Neural crest cell (in vitro differentiated cells): Measurements from ENCODE around the gene ETV1. TPM values are rescaled to one million over a fixed set of nuclear protein-coding genes. Genes with fewer than 3 reads are reported as not detected.
A peak's percentile ranks its signal among the peaks of the same experiment; 100 is the strongest.

Experiments used
- DNase-seq: peaks from one replicate; pipeline ENCODE4 v3.0.0; 2021; ENCODE audit warnings: low read depth, mixed read lengths, low spot score
- H3K27ac Mint-ChIP-seq: one replicate; pipeline ENCODE4 v1.8.0; 2021; ENCODE audit warnings: mild to moderate bottlenecking, mixed read lengths; ENCODE audit not compliant: unreplicated experiment
- H3K27me3 Mint-ChIP-seq: 2 replicates; pipeline ENCODE4 v1.8.0; 2021; ENCODE audit warnings: low read depth, mild to moderate bottlenecking, mixed read lengths
- H3K36me3 Mint-ChIP-seq: 2 replicates; pipeline ENCODE4 v1.8.0; 2021; ENCODE audit warnings: low read depth, mild to moderate bottlenecking, mixed read lengths
- H3K4me1 Mint-ChIP-seq: 2 replicates; pipeline ENCODE4 v1.8.0; 2021; ENCODE audit warnings: mixed read lengths
- H3K4me3 Mint-ChIP-seq: one replicate; pipeline ENCODE4 v1.8.0; 2021; ENCODE audit warnings: mild to moderate bottlenecking, mixed read lengths
- H3K9me3 Mint-ChIP-seq: 2 replicates; pipeline ENCODE4 v1.8.0; 2021; ENCODE audit warnings: mixed read lengths
- total RNA-seq: library from RNA; stranded (reverse); gene quantifications from 2 replicates; pipeline ENCODE4 v1.2.1, GENCODE V29; 2021
- TF ChIP-seq, protein P1 (sequence below): fragments of 200-600 bp; sonication (generic); conservative IDR thresholded peaks from 2 replicates; pipeline ENCODE4 v1.5.0; 2021; ENCODE audit warnings: antibody characterized with exemption, mild to moderate bottlenecking

ETV1 gene
- total RNA-seq, 1 donor from 2014 or later: 89.4 TPM

DNA sequence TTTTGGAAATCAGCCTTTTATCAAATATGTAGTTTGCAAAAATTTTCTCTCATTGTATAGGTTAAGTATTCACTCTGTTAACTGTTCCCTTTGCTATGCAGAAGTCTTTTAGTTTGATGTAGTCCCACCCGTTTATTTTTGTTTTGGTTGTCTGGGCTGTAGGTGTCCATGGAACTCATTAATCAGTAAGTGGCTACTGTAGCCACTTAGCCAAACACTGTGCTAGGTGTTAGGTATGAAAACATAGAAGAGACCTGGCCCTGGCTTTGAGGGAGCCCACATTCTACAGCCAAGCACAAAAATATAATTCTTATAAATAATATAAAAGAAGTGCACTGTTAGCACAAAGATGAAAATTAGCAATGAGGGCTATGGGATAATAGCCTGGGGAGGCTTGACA, 133.5 kb downstream of the ETV1 start:
- TF ChIP-seq, protein P1, sequence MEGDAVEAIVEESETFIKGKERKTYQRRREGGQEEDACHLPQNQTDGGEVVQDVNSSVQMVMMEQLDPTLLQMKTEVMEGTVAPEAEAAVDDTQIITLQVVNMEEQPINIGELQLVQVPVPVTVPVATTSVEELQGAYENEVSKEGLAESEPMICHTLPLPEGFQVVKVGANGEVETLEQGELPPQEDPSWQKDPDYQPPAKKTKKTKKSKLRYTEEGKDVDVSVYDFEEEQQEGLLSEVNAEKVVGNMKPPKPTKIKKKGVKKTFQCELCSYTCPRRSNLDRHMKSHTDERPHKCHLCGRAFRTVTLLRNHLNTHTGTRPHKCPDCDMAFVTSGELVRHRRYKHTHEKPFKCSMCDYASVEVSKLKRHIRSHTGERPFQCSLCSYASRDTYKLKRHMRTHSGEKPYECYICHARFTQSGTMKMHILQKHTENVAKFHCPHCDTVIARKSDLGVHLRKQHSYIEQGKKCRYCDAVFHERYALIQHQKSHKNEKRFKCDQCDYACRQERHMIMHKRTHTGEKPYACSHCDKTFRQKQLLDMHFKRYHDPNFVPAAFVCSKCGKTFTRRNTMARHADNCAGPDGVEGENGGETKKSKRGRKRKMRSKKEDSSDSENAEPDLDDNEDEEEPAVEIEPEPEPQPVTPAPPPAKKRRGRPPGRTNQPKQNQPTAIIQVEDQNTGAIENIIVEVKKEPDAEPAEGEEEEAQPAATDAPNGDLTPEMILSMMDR: no peak
- DNase-seq: no peak
- H3K4me3 Mint-ChIP-seq: no peak overlapping the region
- peaks cover 10% of the 10 kb centered on the region for H3K4me1 Mint-ChIP-seq
- H3K36me3 Mint-ChIP-seq: no peaks in the 10 kb centered on the region
- H3K9me3 Mint-ChIP-seq: no peaks in the 10 kb centered on the region
- no peak overlapping the region for H3K27ac Mint-ChIP-seq
- H3K27me3 Mint-ChIP-seq: no peaks in the 10 kb centered on the region

DNA sequence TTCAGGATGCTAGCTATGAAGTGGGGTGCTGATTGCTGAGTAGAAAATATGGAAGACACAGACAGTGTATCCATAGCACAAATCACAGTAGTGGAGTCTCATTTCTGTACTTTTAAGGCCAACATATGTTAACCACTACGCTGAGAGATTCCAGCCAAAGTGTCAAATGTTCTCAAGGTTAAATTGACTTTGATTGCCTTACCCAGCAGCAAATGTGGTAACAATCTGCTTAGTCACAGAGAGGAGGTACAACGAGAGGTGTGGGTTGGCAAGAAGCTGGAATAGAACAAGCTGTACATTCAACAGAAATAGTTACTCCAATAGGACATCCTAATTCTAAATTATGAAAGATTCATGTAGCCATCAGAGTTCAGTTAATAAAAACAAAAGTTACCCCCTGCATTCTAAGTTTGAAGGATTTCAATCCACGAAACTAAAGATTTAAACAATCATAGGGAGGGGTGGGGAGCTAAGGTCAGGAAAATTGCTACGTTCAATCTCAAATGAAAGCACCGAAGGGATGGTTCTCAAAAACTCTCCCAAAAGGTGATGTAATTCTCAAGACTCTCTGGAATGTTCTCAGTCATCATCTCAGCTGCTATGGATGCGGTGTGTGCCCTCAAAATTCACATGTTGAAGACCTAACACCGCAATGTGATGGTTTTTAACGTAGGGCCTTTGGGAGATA, 137.0 kb downstream of the ETV1 start:
- Mint-ChIP-seq H3K27ac (peak overlapping the region; percentile 50), H3K4me1 (peaks cover 9% of the 10 kb centered on the region), H3K27me3 (no peaks in the 10 kb centered on the region), H3K9me3 (no peaks in the 10 kb centered on the region), H3K36me3 (no peaks in the 10 kb centered on the region), H3K4me3 (no peak overlapping the region)
- TF ChIP-seq, protein P1: no peak
- no peak for DNase-seq

DNA sequence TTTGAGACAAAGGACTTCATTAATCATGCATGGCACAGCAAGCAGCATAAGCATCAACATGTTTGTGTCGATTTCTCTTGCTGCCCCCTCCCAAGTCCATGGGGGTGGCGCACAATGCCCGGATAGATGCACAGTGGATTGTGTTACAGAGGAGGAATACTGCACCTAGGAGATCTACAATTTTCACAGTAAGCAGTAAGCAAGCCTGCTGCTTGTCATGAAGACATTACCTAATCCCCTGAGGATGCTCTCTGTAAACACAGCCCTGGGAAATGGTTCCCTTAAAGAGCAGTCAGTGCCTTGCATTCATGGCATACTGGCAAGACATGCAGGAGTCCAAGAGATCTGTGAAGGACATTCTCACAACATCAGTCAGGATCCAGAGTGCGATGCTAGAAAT, 137.7 kb downstream of the ETV1 start:
- no peak for DNase-seq
- no peak overlapping the region for H3K27ac Mint-ChIP-seq
- H3K4me3 Mint-ChIP-seq: no peak overlapping the region

DNA sequence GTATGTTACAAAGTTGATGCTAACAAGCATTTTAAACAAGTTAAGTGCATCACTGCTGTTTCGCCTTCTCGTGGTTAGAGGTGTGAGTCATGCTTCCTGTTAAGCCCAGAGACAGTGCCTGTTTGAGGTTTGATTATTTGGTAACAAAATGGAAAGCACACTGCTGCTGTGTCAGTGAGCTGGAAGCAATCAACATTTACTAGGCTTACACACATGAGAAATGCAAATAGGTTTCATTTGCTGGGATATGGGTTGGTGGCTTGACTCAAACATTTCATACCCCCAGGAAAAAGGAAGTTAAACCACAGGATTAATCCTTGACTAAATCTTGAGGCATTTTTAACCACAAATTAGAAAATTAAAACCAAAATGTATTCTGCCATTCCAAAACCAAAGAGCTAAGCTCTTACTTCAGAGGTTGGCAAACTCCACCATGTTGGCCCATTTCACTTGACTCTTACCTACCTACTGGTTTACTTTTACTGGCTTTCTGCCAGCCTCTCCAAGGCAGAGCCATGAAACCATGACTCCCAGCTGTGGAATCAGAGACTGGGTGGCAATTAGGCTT, 139.2 kb downstream of the ETV1 start:
- H3K9me3 Mint-ChIP-seq: no peaks in the 10 kb centered on the region
- no peak for DNase-seq
- TF ChIP-seq, protein P1: no peak
- peaks cover 9% of the 10 kb centered on the region for H3K4me1 Mint-ChIP-seq
- no peaks in the 10 kb centered on the region for H3K27me3 Mint-ChIP-seq
- no peak overlapping the region for H3K4me3 Mint-ChIP-seq
- H3K27ac Mint-ChIP-seq: no peak overlapping the region
- H3K36me3 Mint-ChIP-seq: no peaks in the 10 kb centered on the region

More for the DNA sequence above, 137.7 kb downstream of the ETV1 start:
- Mint-ChIP-seq H3K36me3 (no peaks in the 10 kb centered on the region), H3K4me1 (peaks cover 9% of the 10 kb centered on the region), H3K9me3 (no peaks in the 10 kb centered on the region), H3K27me3 (no peaks in the 10 kb centered on the region)
- TF ChIP-seq, protein P1: no peak

DNA sequence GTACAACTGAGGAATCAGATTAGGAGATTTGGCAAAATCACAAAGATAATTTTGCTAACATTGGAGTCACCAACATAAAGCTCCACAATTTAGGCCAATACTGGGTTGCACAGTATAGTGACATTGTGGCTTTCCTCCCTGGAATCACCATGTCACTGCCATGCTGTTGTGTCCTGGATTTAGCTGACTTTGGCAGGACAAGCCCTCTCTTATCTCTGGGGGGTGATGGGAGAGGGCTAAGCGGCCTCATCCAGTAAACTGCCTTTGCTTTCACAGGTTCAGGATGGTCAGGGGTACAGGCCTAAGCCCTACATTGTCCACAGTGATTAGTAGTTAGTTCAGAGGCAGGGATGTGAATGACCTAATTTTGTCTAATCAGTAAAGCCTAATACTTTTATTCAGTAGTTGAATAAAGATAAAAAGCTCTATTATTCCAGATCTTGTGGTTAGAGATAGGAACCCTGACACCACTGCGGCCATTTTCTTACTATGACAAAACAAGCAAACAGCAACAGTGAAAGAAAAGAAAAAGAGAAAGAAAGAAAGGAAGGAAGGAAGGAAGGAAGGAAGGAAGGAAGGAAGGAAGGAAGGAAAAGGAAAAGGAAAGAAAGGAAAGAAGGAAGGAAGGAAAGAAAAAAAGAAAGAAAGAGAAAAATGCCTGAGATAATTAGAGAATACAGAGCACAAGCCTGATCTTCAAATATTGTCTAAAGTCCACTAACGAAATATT, 140.1 kb downstream of the ETV1 start:
- TF ChIP-seq, protein P1: no peak
- H3K36me3 Mint-ChIP-seq: no peaks in the 10 kb centered on the region
- H3K4me1 Mint-ChIP-seq: peaks cover 9% of the 10 kb centered on the region
- no peak overlapping the region for H3K27ac Mint-ChIP-seq
- no peak for DNase-seq
- H3K4me3 Mint-ChIP-seq: no peak overlapping the region
- H3K9me3 Mint-ChIP-seq: no peaks in the 10 kb centered on the region
- H3K27me3 Mint-ChIP-seq: no peaks in the 10 kb centered on the region
